GM19372 (cell line): ENCODE measurements around the gene ZNF143.
"Not testable (repeated sequence)": the region's sequence is repeated elsewhere in the genome, so short reads cannot be mapped to it uniquely, and the experiment has no call there.

Source experiments
- ATAC-seq: cut with Tn5 transposase; IDR thresholded peaks from one replicate; pipeline ENCODE4 v1.9.1; 2021; ENCODE audit warnings: mild to moderate bottlenecking, low read depth, moderate library complexity; ENCODE audit not compliant: unreplicated experiment

ZNF143 gene

GRCh38 chr11:9533736-9534473 is 73.1 kb downstream of the ZNF143 start:
- no peak for ATAC-seq

- no peak for ATAC-seq
These were observed 74.5 kb downstream of the ZNF143 start for GRCh38 chr11:9535189-9535781.

GRCh38 chr11:9538548-9538947 is 77.7 kb downstream of the ZNF143 start:
- ATAC-seq = no peak

- ATAC-seq = not testable (repeated sequence)
These were observed 88.4 kb downstream of the ZNF143 start for GRCh38 chr11:9549216-9549615.

DNA sequence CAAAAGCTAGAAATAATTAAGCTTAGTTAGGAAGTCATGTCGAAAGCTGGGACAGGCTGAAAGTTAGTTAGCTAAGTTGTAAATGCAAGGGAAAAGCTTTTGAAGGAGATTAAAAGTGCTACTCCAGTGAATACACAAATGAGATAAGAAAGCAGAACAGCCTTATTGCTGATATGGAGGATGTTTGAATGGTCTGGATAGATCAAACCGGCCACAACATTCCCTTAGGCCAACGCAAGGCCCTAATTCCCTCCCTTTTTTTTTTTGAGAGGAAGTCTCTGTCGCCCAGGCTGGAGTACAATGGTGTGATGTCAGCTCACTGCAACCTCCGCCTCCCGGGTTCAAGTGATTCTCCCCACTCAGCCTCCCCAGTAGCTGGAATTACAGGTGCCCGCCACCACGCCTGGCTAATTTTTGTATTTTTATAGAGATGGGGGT is 89.4 kb downstream of the ZNF143 start:
- no peak for ATAC-seq

DNA sequence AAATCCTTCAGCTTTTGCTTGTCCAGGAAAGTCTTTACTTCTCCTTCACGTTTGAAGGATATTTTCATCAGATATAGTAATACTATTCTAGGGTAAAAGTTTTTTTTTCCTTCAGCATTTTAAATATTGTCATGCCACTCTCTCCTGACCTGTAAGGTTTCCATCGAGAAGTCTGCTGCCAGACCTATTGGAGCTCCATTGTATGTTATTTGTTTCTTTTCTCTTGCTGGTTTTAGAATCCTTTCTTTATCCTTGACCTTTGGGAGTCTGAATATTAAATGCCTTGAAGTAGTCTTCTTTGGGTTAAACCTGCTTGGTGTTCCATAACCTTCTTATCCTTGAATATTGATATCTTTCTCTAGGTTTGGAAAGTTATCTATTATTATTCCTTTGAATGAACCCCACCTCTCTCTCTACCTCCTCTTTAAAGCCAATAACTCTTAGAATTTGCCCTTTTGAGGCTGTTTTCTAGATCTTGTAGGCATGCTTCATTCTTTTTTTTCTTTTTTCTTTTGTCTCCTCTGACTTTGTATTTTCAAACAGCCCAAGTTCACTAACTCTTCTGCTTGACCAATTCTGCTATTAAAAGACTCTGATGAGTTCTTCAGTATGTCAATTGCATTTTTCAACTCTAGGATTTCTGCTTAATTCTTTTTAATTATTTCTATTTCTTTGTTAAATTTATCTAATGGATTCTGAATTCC is 100.6 kb downstream of the ZNF143 start:
- ATAC-seq = no peak

DNA sequence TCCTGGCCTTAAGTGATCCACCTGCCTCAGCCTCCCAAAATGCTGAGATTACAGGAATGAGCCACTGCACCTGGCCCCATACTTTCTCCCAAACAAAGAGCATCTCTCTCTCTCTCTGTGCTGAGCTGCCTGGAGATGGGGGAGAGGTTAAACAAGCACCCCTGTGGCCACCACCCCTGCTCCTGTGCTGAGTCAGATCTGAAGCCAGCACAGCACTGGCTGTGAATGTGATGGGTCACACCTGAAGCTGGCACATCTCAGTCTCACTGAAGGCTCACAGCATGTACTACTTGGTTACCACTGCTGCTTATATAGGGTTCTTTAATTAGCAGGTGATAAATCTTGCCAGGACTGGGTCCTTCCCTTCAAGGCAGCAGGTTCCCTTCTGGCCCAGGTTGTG is 101.9 kb downstream of the ZNF143 start:
- ATAC-seq = no peak

- ATAC-seq = no peak
These were observed 102.5 kb downstream of the ZNF143 start for GRCh38 chr11:9563196-9563730.

GRCh38 chr11:9565822-9566560 is 105.2 kb downstream of the ZNF143 start:
- peak; percentile 85 for ATAC-seq

DNA sequence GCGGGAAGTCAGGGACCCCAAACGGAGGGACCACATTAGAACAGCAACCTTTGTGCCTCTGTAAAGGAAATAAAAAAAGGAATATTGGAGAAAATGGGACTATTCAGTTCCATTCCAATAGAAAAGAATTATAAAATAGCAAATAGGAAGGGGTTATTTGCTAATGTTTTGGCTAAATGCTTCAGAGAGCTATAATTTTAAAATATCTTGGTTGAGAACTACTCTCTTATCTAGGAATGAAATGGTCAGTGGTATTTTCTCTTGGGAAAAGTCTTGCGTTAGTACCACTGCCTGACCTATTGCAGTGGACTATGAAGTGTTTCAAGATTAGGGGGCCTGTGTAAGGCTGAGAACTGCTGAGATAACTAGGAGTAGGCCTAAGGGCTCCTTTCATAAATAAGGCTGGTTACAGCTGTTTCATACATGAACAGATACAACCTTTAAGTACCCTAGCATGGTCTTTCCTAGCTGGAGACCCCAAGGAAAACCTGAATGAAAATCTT is 105.8 kb downstream of the ZNF143 start:
- ATAC-seq = no peak

- no peak for ATAC-seq
These were observed 106.6 kb downstream of the ZNF143 start for GRCh38 chr11:9567401-9567800.

DNA sequence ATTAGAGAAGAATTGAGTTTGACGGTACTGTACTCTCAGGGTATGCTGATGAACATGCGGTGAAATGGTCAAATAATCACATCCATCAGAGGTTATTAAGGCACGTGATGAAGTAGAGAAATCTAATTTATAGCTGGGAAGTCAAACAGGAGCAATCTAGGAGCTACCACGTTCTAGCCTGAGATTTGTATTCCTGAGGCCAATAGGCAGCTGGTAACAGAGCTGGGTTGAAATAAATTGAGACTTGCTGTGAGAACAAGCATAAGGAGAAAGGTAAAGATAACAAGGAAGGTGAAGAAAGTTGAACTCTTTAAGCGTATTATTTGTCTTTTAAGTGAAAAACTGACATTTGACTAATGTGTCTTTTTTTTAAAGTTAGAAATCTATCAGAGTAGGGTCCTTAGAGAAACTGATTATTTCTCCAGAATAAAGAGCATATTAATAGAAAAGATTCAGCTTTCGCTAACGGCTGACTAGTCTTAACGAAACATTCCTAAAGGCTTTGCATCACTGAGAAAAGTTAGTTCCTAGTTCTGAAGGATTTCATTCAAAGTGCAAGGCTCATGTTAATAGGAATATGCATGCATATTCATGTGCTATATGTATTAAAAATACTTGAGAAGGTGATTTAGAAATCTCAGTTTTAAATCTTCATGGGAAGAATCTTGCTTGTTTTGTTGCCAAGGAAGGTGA is 107.5 kb downstream of the ZNF143 start:
- ATAC-seq = no peak

- ATAC-seq = no peak
These were observed 108.2 kb downstream of the ZNF143 start for GRCh38 chr11:9568854-9569587.

DNA sequence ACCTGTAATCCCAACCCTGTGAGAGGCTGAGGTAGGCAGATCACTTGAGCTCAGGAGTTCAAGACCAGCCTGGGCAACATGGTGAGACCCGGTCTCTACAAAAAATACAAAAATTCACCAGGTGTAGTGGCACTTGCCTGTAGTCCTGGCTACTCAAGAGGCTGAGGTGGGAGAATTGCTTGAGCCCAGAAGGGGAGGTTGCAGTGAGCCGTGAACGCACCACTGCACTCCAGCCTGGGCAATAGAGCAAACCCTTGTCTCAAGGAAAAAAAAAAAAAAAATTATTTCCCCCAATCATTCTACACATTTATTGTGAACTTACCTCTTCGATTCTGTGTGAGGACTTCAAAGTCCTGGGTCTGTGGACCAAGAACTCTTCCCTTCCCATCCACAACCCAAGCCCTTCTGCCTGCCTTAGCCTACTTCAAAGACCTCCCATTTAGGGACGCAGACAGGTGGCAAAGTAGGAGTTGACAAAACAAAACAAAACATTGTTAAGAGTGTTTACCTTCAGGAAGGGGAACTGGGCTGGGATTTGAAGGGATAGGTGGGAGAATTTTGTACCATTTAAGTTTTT is 108.9 kb downstream of the ZNF143 start:
- ATAC-seq = no peak

DNA sequence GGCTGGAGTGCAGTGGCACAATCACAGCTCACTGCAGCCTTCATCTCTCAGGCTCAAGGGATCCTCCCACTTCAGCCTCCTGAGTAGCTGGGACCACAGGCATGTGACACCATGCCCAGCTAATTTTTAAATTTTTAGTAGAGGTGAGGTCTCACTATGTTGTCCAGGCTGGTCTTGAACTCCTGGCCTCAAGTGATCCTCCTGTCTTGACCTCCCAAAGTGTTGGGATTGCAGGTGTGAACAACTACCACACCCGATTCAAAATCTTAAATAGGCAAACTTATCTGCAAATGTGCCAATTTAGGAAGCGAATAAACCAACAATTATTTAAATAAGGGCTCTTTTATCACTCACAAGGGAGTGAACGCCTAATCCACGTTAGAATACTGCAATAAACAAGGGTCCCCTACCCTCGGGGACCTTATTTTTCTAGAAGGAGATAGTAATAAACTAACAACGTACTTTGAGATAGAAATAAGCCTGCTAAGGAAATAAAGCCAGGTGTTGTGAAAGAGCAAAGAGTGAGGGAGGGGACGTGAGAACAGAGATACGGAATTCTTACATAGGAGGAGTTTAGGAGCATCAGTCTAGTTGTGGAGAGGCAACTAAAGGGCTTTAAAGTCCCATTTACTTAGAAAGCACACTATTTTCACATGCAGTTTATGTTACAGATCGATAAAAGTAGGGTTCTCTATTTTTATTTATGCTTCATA is 109.7 kb downstream of the ZNF143 start:
- no peak for ATAC-seq

- no peak for ATAC-seq
These were observed 110.4 kb downstream of the ZNF143 start for GRCh38 chr11:9571071-9571762.

DNA sequence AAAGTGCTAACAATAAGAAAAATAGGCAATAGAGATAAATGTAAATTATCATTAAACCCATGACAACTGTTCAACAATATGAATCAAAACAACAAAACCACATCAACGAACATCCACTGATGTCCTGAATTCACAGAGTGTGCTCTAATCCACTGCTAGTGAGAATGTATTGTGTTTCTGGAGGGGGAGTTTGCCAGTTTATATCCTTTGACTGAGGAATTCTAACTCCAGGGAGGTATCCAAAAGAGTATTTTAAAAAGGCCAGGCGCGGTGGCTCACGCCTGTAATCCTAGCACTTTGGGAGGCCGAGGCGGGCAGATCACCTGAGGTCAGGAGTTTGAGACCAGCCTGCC is 110.9 kb downstream of the ZNF143 start:
- no peak for ATAC-seq
